H9 (cell line): ENCODE results near the gene EID2. TPM values are rescaled to one million over a fixed set of nuclear protein-coding genes. Genes with fewer than 3 reads are reported as not detected.
A peak's percentile ranks its signal among the peaks of the same experiment; 100 is the strongest.

Experiments
- DNase-seq: peaks from one replicate; pipeline ENCODE4 v3.0.0-alpha.2; 2017
- H2AFZ ChIP-seq: one replicate; pipeline ENCODE4 v1.6.1; 2013; ENCODE audit warnings: mild to moderate bottlenecking, low read length, control low read depth, moderate library complexity
- H2AK5ac ChIP-seq: 2 replicates; pipeline ENCODE4 v1.6.1; 2013; ENCODE audit warnings: low read length, control low read depth, mixed read lengths; ENCODE audit not compliant: insufficient read length
- H2BK120ac ChIP-seq: one replicate; pipeline ENCODE4 v1.6.1; 2013; ENCODE audit warnings: low read depth, mild to moderate bottlenecking, low read length, control low read depth, inconsistent platforms; ENCODE audit not compliant: poor library complexity, severe bottlenecking
- H2BK12ac ChIP-seq: 2 replicates; pipeline ENCODE4 v1.6.1; 2013; ENCODE audit warnings: low read length, control low read depth, mixed read lengths, low read depth; ENCODE audit not compliant: insufficient read length
- H2BK15ac ChIP-seq: 2 replicates; pipeline ENCODE4 v1.6.1; 2013; ENCODE audit warnings: low read depth, low read length, control low read depth
- H2BK20ac ChIP-seq: one replicate; pipeline ENCODE4 v1.6.1; 2013; ENCODE audit warnings: low read depth, mild to moderate bottlenecking, low read length, control low read depth, inconsistent platforms; ENCODE audit not compliant: poor library complexity, severe bottlenecking
- H2BK5ac ChIP-seq: 2 replicates; pipeline ENCODE4 v1.6.1; 2013; ENCODE audit warnings: low read length, control low read depth, mixed read lengths; ENCODE audit not compliant: insufficient read length
- H3K14ac ChIP-seq: 2 replicates; pipeline ENCODE4 v1.6.1; 2013; ENCODE audit warnings: low read length, control low read depth; ENCODE audit not compliant: insufficient read depth
- H3K18ac ChIP-seq: 2 replicates; pipeline ENCODE4 v1.6.1; 2013; ENCODE audit warnings: low read depth, mild to moderate bottlenecking, mixed read lengths, low read length, control low read depth; ENCODE audit not compliant: insufficient read length
- H3K23ac ChIP-seq: 2 replicates; pipeline ENCODE4 v1.6.1; 2013; ENCODE audit warnings: low read length, control low read depth, mixed read lengths, low read depth; ENCODE audit not compliant: insufficient read length
- H3K23me2 ChIP-seq: 2 replicates; pipeline ENCODE4 v1.6.1; 2013; ENCODE audit warnings: low read depth, mild to moderate bottlenecking, mixed read lengths, low read length, control low read depth; ENCODE audit not compliant: insufficient read length, poor library complexity, severe bottlenecking
- H3K27ac ChIP-seq: 2 replicates; pipeline ENCODE4 v1.5.1; 2013; ENCODE audit warnings: low read length, control low read depth, mixed read lengths, low read depth; ENCODE audit not compliant: insufficient read length
- H3K27me3 ChIP-seq: 2 replicates; pipeline ENCODE4 v1.6.1; 2013; ENCODE audit warnings: low read length, control low read depth, inconsistent platforms; ENCODE audit not compliant: insufficient read depth
- H3K4ac ChIP-seq: 2 replicates; pipeline ENCODE4 v1.6.1; 2013; ENCODE audit warnings: low read depth, mild to moderate bottlenecking, control low read depth, inconsistent platforms, low read length, moderate library complexity
- H3K4me1 ChIP-seq: 2 replicates; pipeline ENCODE4 v1.6.1; 2013; ENCODE audit warnings: low read length, control low read depth, inconsistent platforms; ENCODE audit not compliant: insufficient read depth
- H3K4me2 ChIP-seq: 2 replicates; pipeline ENCODE4 v1.6.1; 2013; ENCODE audit warnings: low read length, control low read depth, mixed read lengths; ENCODE audit not compliant: insufficient read length, insufficient read depth
- H3K56ac ChIP-seq: 2 replicates; pipeline ENCODE4 v1.6.1; 2013; ENCODE audit warnings: low read depth, mild to moderate bottlenecking, mixed read lengths, low read length, control low read depth; ENCODE audit not compliant: insufficient read length
- H3K79me1 ChIP-seq: 2 replicates; pipeline ENCODE4 v1.6.1; 2013; ENCODE audit warnings: low read depth, mild to moderate bottlenecking, moderate library complexity, low read length, control low read depth, inconsistent platforms; ENCODE audit not compliant: insufficient read depth, poor library complexity, severe bottlenecking
- H3K79me2 ChIP-seq: 2 replicates; pipeline ENCODE4 v1.6.1; 2013; ENCODE audit warnings: low read length, control low read depth, inconsistent platforms; ENCODE audit not compliant: insufficient read depth
- H3K9ac ChIP-seq: 2 replicates; pipeline ENCODE4 v1.6.1; 2013; ENCODE audit warnings: low read length, control low read depth, mixed read lengths; ENCODE audit not compliant: insufficient read length; ENCODE audit errors: extremely low read depth
- H3K9me3 ChIP-seq: one replicate; pipeline ENCODE4 v1.6.1; 2013; ENCODE audit warnings: low read depth, low read length, inconsistent platforms; ENCODE audit not compliant: control insufficient read depth
- H3T11ph ChIP-seq: one replicate; pipeline ENCODE4 v1.6.1; 2013; ENCODE audit warnings: mild to moderate bottlenecking, low read length, control low read depth, inconsistent platforms
- H4K20me1 ChIP-seq: one replicate; pipeline ENCODE4 v1.6.1; 2013; ENCODE audit not compliant: control insufficient read depth, insufficient read length, insufficient read depth
- H4K5ac ChIP-seq: 2 replicates; pipeline ENCODE4 v1.6.1; 2013; ENCODE audit warnings: low read depth, mild to moderate bottlenecking, mixed read lengths, low read length, control low read depth; ENCODE audit not compliant: insufficient read length
- H4K8ac ChIP-seq: replicated peaks from 2 replicates; pipeline ENCODE4 v1.6.1; 2013; ENCODE audit warnings: low read length, control low read depth, mixed read lengths, low read depth; ENCODE audit not compliant: insufficient read length
- H4K91ac ChIP-seq: 2 replicates; pipeline ENCODE4 v1.6.1; 2013; ENCODE audit warnings: low read depth, mild to moderate bottlenecking, moderate library complexity, mixed read lengths, low read length, control low read depth; ENCODE audit not compliant: insufficient read length
- H3K27ac Mint-ChIP-seq, 3 experiments: 2 replicates in 2 of 3; 3 replicates in 1 of 3; pipeline ENCODE4 v1.8.0; 2020 to 2021; ENCODE audit warnings: mixed read lengths in 3 of 3, mild to moderate bottlenecking in 1 of 3, moderate library complexity in 1 of 3
- H3K27me3 Mint-ChIP-seq: 2 replicates; pipeline ENCODE4 v1.8.0; 2021; ENCODE audit warnings: low read depth, mild to moderate bottlenecking, moderate library complexity, mixed read lengths
- H3K36me3 Mint-ChIP-seq, 3 experiments: 2 replicates in 2 of 3; 3 replicates in 1 of 3; pipeline ENCODE4 v1.8.0; 2020 to 2021; ENCODE audit warnings: low read depth in 3 of 3, mixed read lengths in 3 of 3; ENCODE audit not compliant: insufficient read depth in 1 of 3
- H3K4me1 Mint-ChIP-seq, 2 experiments: 2 replicates each; pipeline ENCODE4 v1.8.0; 2020; ENCODE audit warnings: mixed read lengths in 2 of 2
- H3K4me3 Mint-ChIP-seq, 2 experiments: 2 replicates in 1 of 2; 3 replicates in 1 of 2; pipeline ENCODE4 v1.8.0; 2020 to 2021; ENCODE audit warnings: mild to moderate bottlenecking in 2 of 2, mixed read lengths in 2 of 2, moderate library complexity in 1 of 2
- H3K9me3 Mint-ChIP-seq, 2 experiments: 2 replicates in 1 of 2; 3 replicates in 1 of 2; pipeline ENCODE4 v1.8.0; 2020; ENCODE audit warnings: mild to moderate bottlenecking in 2 of 2, mixed read lengths in 2 of 2, moderate library complexity in 1 of 2
- WGBS: extraction: QIAGEN DNeasy Blood & Tissue Kit; methylation state at CpG from one replicate; pipeline ENCODE4 v1.1.7; 2013; ENCODE audit warnings: missing lambda C conversion rate, low lambda C conversion rate, mixed read lengths; ENCODE audit not compliant: insufficient read length; ENCODE audit errors: extremely low coverage; 5-methylcytosine and 5-hydroxymethylcytosine counted together
- total RNA-seq: library from RNA; stranded (reverse); gene quantifications from 2 replicates; pipeline ENCODE4 v1.2.1, GENCODE V29; 2021
- TF ChIP-seq, protein P1 (sequence below): fragments of 200-600 bp; sonication (generic); conservative IDR thresholded peaks from 3 replicates; pipeline ENCODE4 v1.8.0; 2021; ENCODE audit warnings: antibody characterized with exemption, mild to moderate bottlenecking

Gene EID2
- total RNA-seq, 1 experiment from 2014 or later, result 18.8 TPM

DNA sequence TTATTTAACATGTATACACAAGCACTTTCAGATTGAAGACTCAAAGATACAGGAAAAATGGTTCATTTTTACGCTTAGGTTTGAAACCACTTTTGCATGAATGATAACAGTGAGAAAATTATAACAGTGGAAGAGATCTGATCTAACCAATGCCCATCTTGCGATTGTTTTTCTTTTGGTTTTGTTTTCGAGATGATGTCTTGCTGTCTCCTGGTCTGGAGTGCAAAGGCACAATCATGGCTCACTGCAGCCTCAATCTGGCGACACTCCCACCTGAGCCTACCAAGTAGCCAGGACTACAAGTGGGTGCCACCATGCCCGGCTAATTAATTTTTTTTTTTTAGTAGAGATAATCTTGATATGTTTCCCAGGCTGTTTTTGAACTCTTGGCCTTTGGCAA lies 10.2 kb upstream of the EID2 start:
- H3K14ac ChIP-seq, result no peak overlapping the region
- TF ChIP-seq, protein P1, sequence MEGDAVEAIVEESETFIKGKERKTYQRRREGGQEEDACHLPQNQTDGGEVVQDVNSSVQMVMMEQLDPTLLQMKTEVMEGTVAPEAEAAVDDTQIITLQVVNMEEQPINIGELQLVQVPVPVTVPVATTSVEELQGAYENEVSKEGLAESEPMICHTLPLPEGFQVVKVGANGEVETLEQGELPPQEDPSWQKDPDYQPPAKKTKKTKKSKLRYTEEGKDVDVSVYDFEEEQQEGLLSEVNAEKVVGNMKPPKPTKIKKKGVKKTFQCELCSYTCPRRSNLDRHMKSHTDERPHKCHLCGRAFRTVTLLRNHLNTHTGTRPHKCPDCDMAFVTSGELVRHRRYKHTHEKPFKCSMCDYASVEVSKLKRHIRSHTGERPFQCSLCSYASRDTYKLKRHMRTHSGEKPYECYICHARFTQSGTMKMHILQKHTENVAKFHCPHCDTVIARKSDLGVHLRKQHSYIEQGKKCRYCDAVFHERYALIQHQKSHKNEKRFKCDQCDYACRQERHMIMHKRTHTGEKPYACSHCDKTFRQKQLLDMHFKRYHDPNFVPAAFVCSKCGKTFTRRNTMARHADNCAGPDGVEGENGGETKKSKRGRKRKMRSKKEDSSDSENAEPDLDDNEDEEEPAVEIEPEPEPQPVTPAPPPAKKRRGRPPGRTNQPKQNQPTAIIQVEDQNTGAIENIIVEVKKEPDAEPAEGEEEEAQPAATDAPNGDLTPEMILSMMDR, result no peak
- no peaks in the 10 kb centered on the region for H3K4me1 ChIP-seq
- H3K9me3 Mint-ChIP-seq, result no peaks in the 10 kb centered on the region
- H3K4me3 Mint-ChIP-seq, result no peak overlapping the region
- no peak for DNase-seq
- H2BK5ac ChIP-seq, result no peak overlapping the region
- H2BK120ac ChIP-seq, result no peak overlapping the region
- no peak overlapping the region for H3K4ac ChIP-seq
- no peaks in the 10 kb centered on the region for H3K9me3 ChIP-seq
- H3K79me2 ChIP-seq, result no peaks in the 10 kb centered on the region
- H3K36me3 Mint-ChIP-seq, result no peaks in the 10 kb centered on the region
- no peak overlapping the region for H3K23ac ChIP-seq
- H2AK5ac ChIP-seq, result no peak overlapping the region
- no peak overlapping the region for H3K27ac ChIP-seq
- peak overlapping the region; percentile 26 for H2BK20ac ChIP-seq
- no peak overlapping the region for H4K5ac ChIP-seq
- H3K27me3 ChIP-seq, result no peaks in the 10 kb centered on the region
- no CpG with 5 or more reads among the region's 5 CpGs for WGBS
- no peak overlapping the region for H2BK15ac ChIP-seq
- no peak overlapping the region for H3K18ac ChIP-seq
- no peak overlapping the region for H2BK12ac ChIP-seq
- peaks cover 4% of the 10 kb centered on the region for H3K27me3 Mint-ChIP-seq
- H4K20me1 ChIP-seq, result no peaks in the 10 kb centered on the region
- no peak overlapping the region for H3K4me2 ChIP-seq
- H4K91ac ChIP-seq, result no peak overlapping the region
- H3K9ac ChIP-seq, result no peak overlapping the region
- no peak overlapping the region for H2AFZ ChIP-seq
- H3K27ac Mint-ChIP-seq, result no peak overlapping the region
- no peaks in the 10 kb centered on the region for H3K23me2 ChIP-seq
- no peaks in the 10 kb centered on the region for H3K79me1 ChIP-seq
- no peak overlapping the region for H4K8ac ChIP-seq
- H3K4me1 Mint-ChIP-seq, result 0 out of 4 replicates have a peak, but pooled peaks cover 0 to 3% of the 10 kb centered on the region in 2 experiments
- no peak overlapping the region for H3K56ac ChIP-seq
- no peak overlapping the region for H3T11ph ChIP-seq
